T-helper 2 cell treated with Interferon-gamma antibody and Interleukin-4, amounts not matched to agents 5 μg/mL and 100 μg/mL, for 36 hours (primary cell): ENCODE results near the gene CARMIL1.
A peak's percentile ranks its signal among the peaks of the same experiment; 100 is the strongest.
"Not testable (repeated sequence)": the region's sequence is repeated elsewhere in the genome, so short reads cannot be mapped to it uniquely, and the experiment has no call there.

Source experiments
- DNase-seq: peaks from one replicate; pipeline ENCODE4 v3.0.0; 2021; ENCODE audit warnings: low spot score
- H3K27ac Mint-ChIP-seq: one replicate; pipeline ENCODE4 v1.8.0; 2021; ENCODE audit warnings: mild to moderate bottlenecking, mixed read lengths
- H3K27me3 Mint-ChIP-seq: one replicate; pipeline ENCODE4 v1.8.0; 2021; ENCODE audit warnings: low read depth, mixed read lengths
- H3K36me3 Mint-ChIP-seq: one replicate; pipeline ENCODE4 v1.8.0; 2021; ENCODE audit warnings: low read depth, mixed read lengths
- H3K4me1 Mint-ChIP-seq: one replicate; pipeline ENCODE4 v1.8.0; 2021; ENCODE audit warnings: low read depth, mixed read lengths
- H3K4me3 Mint-ChIP-seq: one replicate; pipeline ENCODE4 v1.8.0; 2022; ENCODE audit warnings: mild to moderate bottlenecking, moderate library complexity, mixed read lengths
- H3K9me3 Mint-ChIP-seq: one replicate; pipeline ENCODE4 v1.8.0; 2021; ENCODE audit warnings: mixed read lengths

CARMIL1 gene

DNA sequence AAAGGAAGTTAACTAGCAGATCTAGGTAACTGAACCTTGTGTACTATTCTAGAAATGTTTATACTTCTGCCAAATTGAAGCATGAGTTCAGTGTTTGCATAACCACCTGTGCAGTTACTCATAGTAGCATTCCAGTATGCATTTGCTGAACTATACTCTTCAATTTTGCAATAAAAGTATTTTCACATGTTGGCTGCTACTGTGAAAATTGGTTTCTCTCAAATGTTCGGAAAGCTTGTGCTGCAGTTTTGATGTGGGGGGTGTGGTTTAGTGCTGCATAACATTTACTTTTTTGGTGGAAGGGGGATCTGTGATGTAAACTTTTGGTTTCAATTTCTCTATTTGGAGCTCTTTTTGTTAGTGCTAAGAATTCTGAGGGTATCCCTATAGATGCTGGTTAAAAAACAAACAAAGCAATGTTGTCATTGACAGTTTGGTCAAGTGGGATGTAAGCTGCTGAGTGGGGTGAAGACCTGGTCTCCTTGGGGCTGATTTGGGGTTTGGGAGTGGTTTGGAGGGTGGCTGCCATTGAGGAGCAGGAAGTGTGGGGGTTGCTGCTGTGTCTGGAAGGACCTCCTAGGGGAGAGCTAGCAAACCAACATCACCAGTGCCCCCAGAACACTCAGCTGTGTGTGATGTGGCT lies 87.8 kb downstream of the CARMIL1 start:
- no peaks in the 10 kb centered on the region for H3K27me3 Mint-ChIP-seq
- peaks cover 46% of the 10 kb centered on the region for H3K4me1 Mint-ChIP-seq
- peak; percentile 11 for DNase-seq
- H3K27ac Mint-ChIP-seq = peak overlapping the region; percentile 87
- peak overlapping the region; percentile 72 for H3K4me3 Mint-ChIP-seq
- peaks cover 7% of the 10 kb centered on the region for H3K9me3 Mint-ChIP-seq
- no peaks in the 10 kb centered on the region for H3K36me3 Mint-ChIP-seq

DNA sequence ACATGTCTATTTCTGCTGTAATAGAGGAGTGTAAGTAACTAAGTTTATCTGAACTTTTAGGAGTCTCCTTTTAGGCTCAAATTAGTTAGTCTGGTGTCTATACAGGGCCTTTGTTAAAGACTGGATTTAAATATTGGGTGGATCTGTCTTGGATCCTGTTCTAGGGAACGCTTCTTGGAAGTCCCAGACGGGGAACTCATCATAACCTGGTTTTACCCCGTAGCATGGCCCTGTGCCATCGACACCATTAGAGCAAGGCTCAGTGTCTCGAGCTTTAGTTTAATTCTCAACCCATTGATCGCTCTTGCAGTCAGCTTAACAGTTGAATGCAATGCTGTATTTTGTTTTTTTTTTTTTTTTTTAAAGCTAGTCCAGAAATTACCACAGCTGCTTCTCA lies 89.9 kb downstream of the CARMIL1 start:
- H3K4me3 Mint-ChIP-seq = peak overlapping the region; percentile 66
- peaks cover 2% of the 10 kb centered on the region for H3K36me3 Mint-ChIP-seq
- no peak for DNase-seq
- no peaks in the 10 kb centered on the region for H3K27me3 Mint-ChIP-seq
- peaks cover 48% of the 10 kb centered on the region for H3K4me1 Mint-ChIP-seq
- peaks cover 19% of the 10 kb centered on the region for H3K9me3 Mint-ChIP-seq
- peak overlapping the region; percentile 67 for H3K27ac Mint-ChIP-seq

DNA sequence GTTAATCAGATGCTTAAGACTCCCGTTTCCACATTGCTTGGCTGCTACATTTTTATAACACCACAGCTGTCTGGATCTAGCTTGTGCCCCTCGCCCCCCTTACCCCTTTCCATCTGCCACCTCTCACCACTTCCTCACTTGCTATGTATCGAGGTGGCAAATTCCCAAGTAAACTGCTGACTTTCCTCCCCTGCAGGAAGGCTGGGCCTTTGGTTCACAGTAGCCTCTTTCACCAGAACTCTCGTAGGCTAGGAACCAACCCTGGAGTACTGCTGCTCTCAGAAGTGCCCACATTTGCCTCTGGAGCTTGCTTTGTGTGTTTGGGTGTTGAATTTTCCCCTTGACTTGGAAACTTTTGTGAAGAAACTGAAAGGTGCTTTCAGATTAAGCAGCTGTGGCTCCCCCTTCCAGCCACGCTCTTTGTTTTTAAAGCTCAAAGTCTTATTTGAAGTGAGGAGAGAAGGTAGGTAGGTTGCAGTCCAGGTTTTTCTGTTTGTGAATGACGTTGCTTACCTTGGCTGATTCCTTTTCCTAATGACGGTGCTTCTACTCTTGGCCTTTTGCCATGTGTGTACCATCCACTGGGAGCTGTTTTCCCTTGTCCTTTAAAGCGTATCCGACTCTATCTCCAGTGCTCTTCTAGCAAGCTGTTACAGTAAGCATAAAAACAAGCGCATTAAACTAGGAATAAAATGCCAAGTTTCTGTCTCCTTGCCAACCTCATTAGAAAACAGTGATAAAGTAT lies 90.4 kb downstream of the CARMIL1 start:
- peaks cover 48% of the 10 kb centered on the region for H3K4me1 Mint-ChIP-seq
- H3K27ac Mint-ChIP-seq = peak overlapping the region; percentile 67
- peaks cover 23% of the 10 kb centered on the region for H3K9me3 Mint-ChIP-seq
- H3K4me3 Mint-ChIP-seq = peak overlapping the region; percentile 66
- H3K27me3 Mint-ChIP-seq = no peaks in the 10 kb centered on the region
- peaks cover 2% of the 10 kb centered on the region for H3K36me3 Mint-ChIP-seq
- DNase-seq = peak; percentile 20

DNA sequence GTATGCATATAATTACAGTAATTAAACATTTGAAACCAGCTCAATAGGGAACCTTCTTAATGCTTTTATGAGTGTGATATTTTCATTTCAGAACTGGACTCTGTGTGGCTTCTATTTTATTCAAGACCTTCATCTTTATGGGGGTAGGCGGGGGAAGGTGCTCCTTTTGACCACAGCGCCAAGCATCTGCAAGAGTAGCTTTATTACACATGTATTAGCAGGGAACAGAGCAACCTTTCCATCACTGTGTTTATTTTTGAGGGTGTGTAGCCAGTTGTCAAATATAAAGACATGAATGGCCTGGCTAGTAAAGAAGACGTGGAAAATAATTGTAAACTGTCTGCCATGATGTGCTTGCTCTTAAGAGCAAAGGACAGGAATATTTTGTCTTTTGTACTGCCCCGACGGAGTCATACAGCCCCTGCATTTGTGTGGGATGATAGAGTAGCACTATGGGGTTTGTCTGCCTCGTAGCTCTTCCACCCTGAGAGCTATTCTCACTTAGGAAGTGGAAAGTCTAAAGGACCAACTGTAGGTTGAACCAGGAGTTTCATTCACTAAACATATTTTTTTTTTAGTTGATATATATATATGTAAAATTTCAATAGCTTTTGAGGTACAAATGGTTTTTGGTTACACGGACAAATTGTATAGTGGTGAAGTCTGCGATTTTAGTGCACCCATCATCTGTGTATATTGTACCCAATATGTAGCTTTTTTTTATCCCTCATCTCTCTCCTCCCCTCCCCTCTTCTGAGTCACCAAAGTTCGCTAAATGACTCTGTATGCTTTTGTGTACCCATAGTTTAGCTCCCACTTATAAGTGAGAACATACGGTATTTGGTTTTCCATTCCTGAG lies 91.2 kb downstream of the CARMIL1 start:
- peak; percentile 29 for DNase-seq
- H3K36me3 Mint-ChIP-seq = peaks cover 2% of the 10 kb centered on the region
- H3K4me1 Mint-ChIP-seq = peaks cover 48% of the 10 kb centered on the region
- H3K27ac Mint-ChIP-seq = peak overlapping the region; percentile 67
- peaks cover 24% of the 10 kb centered on the region for H3K9me3 Mint-ChIP-seq
- no peaks in the 10 kb centered on the region for H3K27me3 Mint-ChIP-seq
- H3K4me3 Mint-ChIP-seq = peak overlapping the region; percentile 66

DNA sequence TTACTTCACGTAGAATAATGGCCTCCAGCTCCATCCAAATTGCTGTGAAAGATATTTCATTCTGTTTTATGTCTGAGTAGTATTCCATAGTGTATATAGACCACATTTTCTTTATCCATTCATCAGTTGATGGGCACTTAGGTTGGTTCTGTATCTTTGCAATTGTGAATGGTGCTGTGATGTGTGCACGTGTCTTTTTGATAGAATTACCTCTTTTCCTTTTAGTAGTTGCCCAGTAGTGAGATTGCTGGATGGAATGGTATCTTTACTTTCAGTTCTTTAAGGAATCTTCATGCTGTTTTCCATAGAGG lies 91.8 kb downstream of the CARMIL1 start:
- Mint-ChIP-seq H3K36me3 (peaks cover 2% of the 10 kb centered on the region), H3K4me1 (peaks cover 48% of the 10 kb centered on the region), H3K4me3 (peak overlapping the region; percentile 43), H3K27ac (no peak overlapping the region), H3K27me3 (no peaks in the 10 kb centered on the region), H3K9me3 (peaks cover 24% of the 10 kb centered on the region)
- DNase-seq = no peak

DNA sequence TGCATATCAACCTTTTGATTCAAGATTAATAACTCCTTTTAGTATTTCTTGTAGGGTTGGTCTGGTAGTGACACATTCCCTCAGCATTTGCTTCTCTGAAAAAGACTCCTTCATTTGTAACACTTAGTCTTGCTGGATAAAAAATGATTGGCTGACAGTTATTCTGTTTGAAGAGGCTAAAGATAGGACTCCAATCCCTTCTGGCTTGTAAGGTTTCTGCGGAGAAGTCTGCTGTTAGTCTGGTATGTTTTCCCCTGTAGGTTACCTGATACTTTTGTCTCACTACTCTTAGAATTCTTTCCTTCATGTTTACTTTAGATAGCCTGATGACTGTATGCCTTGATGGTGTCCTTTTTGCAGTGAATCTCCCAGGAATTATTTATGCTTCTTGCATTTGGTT lies 96.0 kb downstream of the CARMIL1 start:
- Mint-ChIP-seq H3K4me1 (peaks cover 16% of the 10 kb centered on the region), H3K27me3 (no peaks in the 10 kb centered on the region), H3K36me3 (peaks cover 2% of the 10 kb centered on the region), H3K4me3 (no peak overlapping the region), H3K27ac (no peak overlapping the region), H3K9me3 (peaks cover 24% of the 10 kb centered on the region)
- DNase-seq = no peak

DNA sequence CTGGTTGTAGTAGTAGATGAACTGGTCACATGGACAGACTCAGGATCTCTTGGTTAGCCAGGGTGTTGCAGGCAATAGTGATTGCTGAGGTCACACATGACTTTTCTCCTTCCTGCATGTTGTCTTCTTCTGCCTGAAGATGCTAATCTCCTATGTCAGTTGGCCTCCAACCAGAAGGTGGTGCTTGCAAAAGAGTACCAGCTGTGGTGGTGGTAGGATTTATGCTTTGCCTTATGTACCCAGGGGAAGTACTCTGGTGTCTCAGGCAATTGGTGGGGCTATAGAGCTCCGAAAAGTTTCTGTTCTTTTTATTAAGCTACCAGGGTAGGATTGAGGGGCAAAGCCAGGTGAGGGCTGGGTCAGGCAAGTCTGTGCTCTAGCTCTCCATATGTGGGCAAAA lies 98.5 kb downstream of the CARMIL1 start:
- Mint-ChIP-seq H3K9me3 (peaks cover 11% of the 10 kb centered on the region), H3K4me1 (peaks cover 2% of the 10 kb centered on the region), H3K27me3 (no peaks in the 10 kb centered on the region), H3K36me3 (peaks cover 2% of the 10 kb centered on the region), H3K27ac (no peak overlapping the region), H3K4me3 (no peak overlapping the region)
- no peak for DNase-seq

DNA sequence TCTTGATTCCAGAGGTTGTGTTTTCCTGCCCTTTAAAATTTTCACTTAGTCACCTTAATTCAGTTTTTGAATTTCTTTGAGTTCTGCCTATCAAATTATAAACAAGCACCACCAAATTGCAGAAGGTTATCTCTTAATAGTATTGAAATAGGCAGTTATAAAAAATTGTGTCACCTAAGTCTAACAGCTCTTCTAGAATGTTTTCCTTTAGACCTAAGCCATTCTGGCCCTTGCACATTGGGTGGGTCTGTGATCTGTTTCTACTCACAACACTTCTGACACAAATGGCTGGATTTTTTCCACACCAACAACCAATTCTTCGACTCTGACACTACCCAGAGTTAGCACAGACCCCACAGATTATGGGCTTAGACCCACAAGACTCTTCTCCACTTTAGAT lies 101.9 kb downstream of the CARMIL1 start:
- H3K36me3 Mint-ChIP-seq = no peaks in the 10 kb centered on the region
- H3K4me1 Mint-ChIP-seq = no peaks in the 10 kb centered on the region
- no peak for DNase-seq

DNA sequence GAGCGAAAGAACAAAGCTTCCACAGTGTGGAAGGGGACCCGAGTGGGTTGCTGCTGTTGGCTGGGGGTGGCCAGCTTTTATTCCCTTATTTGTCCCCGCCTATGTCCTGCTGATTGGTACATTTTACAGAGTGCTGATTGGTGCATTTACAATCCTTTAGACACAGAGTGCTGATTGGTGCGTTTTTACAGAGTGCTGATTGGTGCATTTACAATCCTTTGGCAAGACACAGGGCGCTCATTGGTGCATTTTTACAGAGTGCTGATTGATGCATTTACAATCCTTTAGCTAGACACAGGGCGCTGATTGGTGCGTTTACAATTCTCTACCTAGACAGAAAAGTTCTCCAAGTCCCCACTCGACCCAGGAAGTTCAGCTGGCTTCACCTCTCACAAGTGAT lies 103.3 kb downstream of the CARMIL1 start:
- H3K9me3 Mint-ChIP-seq, H3K36me3 Mint-ChIP-seq, H3K27me3 Mint-ChIP-seq, H3K4me1 Mint-ChIP-seq, DNase-seq, H3K4me3 Mint-ChIP-seq, H3K27ac Mint-ChIP-seq: not testable (repeated sequence)

More for the DNA sequence above, 101.9 kb downstream of the CARMIL1 start:
- Mint-ChIP-seq H3K9me3 (no peaks in the 10 kb centered on the region), H3K27me3 (no peaks in the 10 kb centered on the region), H3K4me3 (no peak overlapping the region), H3K27ac (no peak overlapping the region)

DNA sequence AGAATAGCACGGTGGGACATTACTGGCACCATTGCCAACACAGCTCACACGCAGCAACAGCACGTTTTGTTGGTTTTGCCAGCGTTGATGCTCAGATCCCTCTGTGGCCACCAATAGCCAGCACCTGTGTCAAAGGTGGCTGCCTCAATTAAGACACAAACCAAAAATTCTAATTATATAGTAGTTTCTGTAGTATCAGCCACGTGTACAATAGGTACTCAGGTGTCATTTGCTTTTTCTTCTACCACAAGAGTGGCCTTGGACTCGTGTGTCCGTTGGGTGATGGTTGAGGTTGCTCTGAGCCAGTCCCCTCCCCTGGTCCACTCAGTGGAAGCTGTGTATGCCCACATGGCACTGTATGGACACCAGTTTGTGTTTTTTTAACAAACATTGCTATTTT lies 105.1 kb downstream of the CARMIL1 start:
- H3K9me3 Mint-ChIP-seq = no peaks in the 10 kb centered on the region
- H3K27ac Mint-ChIP-seq = no peak overlapping the region
- no peaks in the 10 kb centered on the region for H3K27me3 Mint-ChIP-seq
- no peaks in the 10 kb centered on the region for H3K36me3 Mint-ChIP-seq
- no peak for DNase-seq
- H3K4me3 Mint-ChIP-seq = no peak overlapping the region
- H3K4me1 Mint-ChIP-seq = peaks cover 2% of the 10 kb centered on the region

DNA sequence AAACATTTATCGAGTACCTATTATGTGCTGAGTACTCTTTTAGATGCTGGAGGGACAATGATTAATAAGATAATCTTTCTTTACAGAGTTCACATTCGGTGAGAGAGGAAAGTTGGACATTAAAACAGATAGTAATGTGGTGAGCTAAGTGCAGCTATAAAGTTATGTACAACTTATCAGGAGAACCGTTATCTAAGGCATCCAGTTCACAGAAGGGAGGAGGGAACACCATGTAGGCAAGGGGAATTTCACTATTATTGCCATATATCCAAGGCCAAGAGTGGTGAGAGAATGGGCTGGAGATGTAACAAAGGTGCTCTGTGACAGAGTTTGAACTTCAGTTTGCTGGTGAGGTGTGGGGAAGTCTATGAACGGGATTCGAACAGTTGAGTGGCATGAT lies 105.8 kb downstream of the CARMIL1 start:
- DNase-seq = no peak
- Mint-ChIP-seq H3K4me3 (no peak overlapping the region), H3K27me3 (no peaks in the 10 kb centered on the region), H3K9me3 (no peaks in the 10 kb centered on the region), H3K36me3 (no peaks in the 10 kb centered on the region), H3K27ac (no peak overlapping the region), H3K4me1 (peaks cover 2% of the 10 kb centered on the region)

DNA sequence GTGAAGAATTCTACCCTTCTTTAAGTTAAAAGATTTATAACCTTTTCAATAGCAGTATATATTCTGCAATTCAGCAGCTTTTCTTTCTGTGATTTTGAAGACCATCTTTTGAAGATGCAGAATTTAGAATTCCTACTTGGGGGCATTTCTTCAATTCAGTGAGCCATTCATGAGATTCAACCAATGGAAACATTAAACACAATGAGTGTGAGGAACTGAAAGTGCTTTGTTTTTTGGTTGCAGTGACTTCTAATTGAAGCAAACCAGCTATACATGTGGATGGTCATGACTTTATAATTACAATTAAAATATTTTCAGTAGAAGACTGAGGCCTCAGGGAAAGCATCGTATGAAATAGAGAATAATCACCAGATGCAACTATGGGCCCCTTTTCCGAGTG lies 108.3 kb downstream of the CARMIL1 start:
- H3K4me3 Mint-ChIP-seq = no peak overlapping the region
- H3K27me3 Mint-ChIP-seq = no peaks in the 10 kb centered on the region
- no peaks in the 10 kb centered on the region for H3K9me3 Mint-ChIP-seq
- H3K36me3 Mint-ChIP-seq = no peaks in the 10 kb centered on the region
- H3K4me1 Mint-ChIP-seq = peaks cover 2% of the 10 kb centered on the region
- DNase-seq = no peak
- H3K27ac Mint-ChIP-seq = no peak overlapping the region

DNA sequence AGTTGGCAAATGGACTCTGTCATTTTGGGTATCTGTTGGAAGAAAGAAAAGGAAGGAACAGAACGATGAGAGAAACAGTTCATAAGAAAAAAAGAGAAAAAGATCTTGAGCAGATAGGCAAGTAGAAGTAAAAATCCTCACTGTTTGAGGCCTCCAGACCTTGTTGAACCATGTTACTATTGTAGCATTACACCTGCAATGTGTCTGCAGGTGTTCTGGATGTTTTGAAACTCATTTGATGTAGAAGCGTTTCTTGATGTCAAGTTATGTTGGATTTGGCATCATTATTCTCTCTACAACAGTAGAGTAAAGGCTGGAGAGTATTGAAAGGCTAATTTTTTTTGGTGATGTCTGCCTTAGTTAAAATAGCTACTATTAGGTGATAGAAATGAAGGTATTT lies 108.7 kb downstream of the CARMIL1 start:
- Mint-ChIP-seq H3K27ac (no peak overlapping the region), H3K27me3 (no peaks in the 10 kb centered on the region), H3K36me3 (no peaks in the 10 kb centered on the region), H3K9me3 (no peaks in the 10 kb centered on the region), H3K4me3 (no peak overlapping the region), H3K4me1 (peaks cover 2% of the 10 kb centered on the region)
- no peak for DNase-seq

DNA sequence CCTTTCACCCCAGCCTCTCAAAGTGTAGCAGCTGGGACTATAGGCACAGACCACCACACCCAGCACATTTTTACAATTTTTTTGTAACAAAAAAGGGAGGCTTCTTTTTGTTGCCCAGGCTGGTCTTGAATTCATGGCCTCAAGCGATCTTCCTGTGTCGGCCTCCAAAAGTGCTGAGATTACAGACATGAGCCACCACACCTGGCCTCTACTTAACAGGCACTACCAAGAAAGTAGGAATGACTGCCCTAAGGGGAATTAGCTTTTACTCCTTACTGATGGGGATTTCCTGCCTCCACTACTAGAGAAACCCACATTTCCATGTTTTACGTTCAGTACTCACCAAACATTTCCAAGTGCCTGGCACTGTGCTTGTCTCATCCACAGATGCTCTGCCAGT lies 109.6 kb downstream of the CARMIL1 start:
- no peak overlapping the region for H3K4me3 Mint-ChIP-seq
- H3K9me3 Mint-ChIP-seq = no peaks in the 10 kb centered on the region
- peaks cover 2% of the 10 kb centered on the region for H3K4me1 Mint-ChIP-seq
- no peak overlapping the region for H3K27ac Mint-ChIP-seq
- no peak for DNase-seq
- H3K27me3 Mint-ChIP-seq = no peaks in the 10 kb centered on the region
- no peaks in the 10 kb centered on the region for H3K36me3 Mint-ChIP-seq
